Retinal pigment epithelial cell (primary cell): ENCODE results near the gene MAU2.

ENCODE experiments used
- DNase-seq: peaks from one replicate; pipeline ENCODE4 v3.0.0-alpha.2; 2010; ENCODE audit warnings: low read depth
- H3K4me3 ChIP-seq: 2 replicates; pipeline ENCODE4 v1.5.1; 2011; ENCODE audit warnings: mild to moderate bottlenecking, low read length, control low read depth, moderate library complexity
- CTCF ChIP-seq: conservative IDR thresholded peaks from 2 replicates; pipeline ENCODE4 v1.5.1; 2011; ENCODE audit warnings: low read depth, low read length, control low read depth, inconsistent platforms

Gene MAU2

GRCh38 chr19:19399733-19400433 is 79.3 kb downstream of the MAU2 start:
- TF ChIP-seq CTCF, result no peak
- DNase-seq, result no peak
- H3K4me3 ChIP-seq, result no peak overlapping the region

GRCh38 chr19:19402656-19403372 is 82.2 kb downstream of the MAU2 start:
- TF ChIP-seq CTCF, result no peak
- no peak overlapping the region for H3K4me3 ChIP-seq
- no peak for DNase-seq

- DNase-seq, result no peak
- no peak for TF ChIP-seq CTCF
- no peak overlapping the region for H3K4me3 ChIP-seq
Observed at GRCh38 chr19:19403373-19403901, 82.8 kb downstream of the MAU2 start.

- peak; percentile 25 for TF ChIP-seq CTCF
- peak; percentile 72 for DNase-seq
- H3K4me3 ChIP-seq, result peak within 1 kb of the TSS; percentile 73
Observed at GRCh38 chr19:19404879-19405860, 84.5 kb downstream of the MAU2 start, which contains the start of gene GATAD2A. Gene GATAD2A, plus strand, starts transcription at chr19:19405675. Its CDS starts 59,671 bp downstream, at chr19:19465346.

GRCh38 chr19:19405971-19406877 is 85.6 kb downstream of the MAU2 start:
- no peak for DNase-seq
- peak overlapping the region; percentile 73 for H3K4me3 ChIP-seq
- no peak for TF ChIP-seq CTCF
